HL-60/S4 treated with retinoic acid at 250 ng/mL for 4 days and 3 days (cell line): ENCODE data around the gene SOD2.
"Not testable (repeated sequence)": the region's sequence is repeated elsewhere in the genome, so short reads cannot be mapped to it uniquely, and the experiment has no call there.

Experiments used
- in situ Hi-C: fragments of 300-500 bp; cut with MboI; formaldehyde crosslinking; loops from 2 replicates; pipeline ENCODE4 v1.7.0; 2022; ENCODE audit warnings: low sequenced_read_pairs

The SOD2 gene

DNA sequence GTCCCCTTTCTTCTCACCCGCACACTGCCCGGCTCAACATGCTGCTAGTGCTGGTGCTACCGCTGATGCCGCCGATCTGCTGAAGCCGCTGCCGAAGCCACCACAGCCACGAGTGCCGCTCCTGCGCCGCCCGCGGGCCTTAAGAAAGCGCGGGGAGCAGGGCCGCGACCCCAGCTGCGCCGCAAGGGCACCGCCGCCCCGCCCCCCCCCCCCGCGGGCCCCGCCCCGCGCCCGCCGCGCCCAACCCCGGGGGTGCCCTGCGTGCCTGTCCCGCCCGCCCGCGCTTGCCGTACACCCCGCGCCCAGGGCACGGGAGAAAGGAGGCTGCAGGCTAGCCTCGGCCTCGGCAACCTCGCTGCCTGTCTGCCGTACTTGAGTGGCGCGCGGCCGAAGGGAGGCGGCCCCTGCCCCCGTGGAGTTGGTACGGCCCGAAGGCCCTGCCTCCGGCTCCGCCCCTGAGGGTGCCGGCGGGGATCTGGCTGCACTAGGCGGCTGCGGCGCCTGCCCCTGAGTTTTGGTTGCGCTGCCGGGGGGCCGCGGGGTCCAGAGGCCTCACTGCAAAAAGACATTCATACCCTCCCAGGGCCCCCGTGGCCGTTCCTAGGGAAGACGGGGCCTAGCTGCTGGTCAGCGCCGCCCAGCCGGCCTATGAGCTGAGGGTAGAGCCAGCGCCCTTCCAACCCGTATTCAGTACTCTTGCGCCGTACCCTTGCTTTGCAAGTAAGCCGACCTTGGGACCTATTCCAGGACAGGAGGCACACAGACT lies at the start of gene SOD2:
SOD2 (minus strand) TSS at position 114 of the 766 bp plus-strand sequence; CDS start at position 40, 74 bp downstream.
- in situ Hi-C loops: no loop called here

DNA sequence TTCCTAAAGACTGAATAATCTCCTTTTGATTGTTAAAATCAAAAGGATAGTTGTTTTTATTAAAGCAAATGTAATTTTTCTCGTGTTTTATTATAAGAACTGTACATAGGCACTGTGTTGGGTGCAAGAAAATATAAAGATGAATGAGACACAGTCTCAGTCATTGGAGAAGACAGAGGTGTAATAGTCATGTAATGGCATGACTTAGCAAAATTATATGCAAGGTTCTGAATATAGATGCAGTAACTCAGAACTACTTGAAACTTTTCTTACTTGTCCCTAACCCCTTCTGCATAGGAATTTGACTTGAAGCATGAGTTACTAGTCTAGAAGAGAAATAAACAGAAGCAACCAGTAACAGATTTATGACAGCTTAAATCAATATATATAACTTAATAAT lies 49.1 kb upstream of the SOD2 start:
- in situ Hi-C loops: no loop called here

DNA sequence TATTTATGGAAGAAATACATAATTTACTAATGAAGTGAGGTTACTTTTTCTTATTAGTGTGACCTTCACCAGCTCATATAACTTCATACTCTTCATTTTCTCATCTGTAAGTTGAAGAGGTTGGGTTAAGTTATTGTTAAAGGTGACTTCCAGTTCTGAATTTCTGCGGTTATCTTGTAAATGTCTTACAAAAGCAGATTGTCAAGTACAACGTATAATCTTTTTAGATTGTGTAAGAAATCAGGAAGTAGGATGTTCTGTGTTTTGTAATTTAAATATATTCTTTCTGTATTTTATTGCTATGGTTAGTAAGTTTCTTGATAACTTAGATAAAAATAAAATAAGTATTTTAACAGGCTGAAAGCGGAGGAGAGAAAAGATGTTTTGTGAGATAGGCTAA lies 46.3 kb upstream of the SOD2 start:
- in situ Hi-C loops: no loop called here

DNA sequence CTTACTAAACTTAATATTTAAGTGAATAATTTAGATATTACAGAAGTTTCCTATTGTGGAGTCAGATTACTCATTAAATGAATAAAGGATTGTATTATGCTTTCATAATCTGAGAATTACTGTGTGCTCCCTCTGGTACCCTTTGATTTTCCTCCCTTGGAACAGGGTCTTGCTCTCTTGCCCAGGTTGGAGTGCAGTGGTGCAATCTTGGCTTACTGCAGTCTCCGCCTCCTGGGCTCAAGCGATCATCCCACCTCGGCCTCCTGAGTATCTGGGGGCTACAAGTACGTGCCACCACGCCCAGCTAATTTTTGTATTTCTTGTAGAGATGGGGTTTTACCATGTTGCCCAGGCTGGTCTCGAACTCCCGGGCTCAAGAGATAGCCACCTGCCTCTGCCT lies 43.9 kb upstream of the SOD2 start:
- in situ Hi-C loops: no loop called here

DNA sequence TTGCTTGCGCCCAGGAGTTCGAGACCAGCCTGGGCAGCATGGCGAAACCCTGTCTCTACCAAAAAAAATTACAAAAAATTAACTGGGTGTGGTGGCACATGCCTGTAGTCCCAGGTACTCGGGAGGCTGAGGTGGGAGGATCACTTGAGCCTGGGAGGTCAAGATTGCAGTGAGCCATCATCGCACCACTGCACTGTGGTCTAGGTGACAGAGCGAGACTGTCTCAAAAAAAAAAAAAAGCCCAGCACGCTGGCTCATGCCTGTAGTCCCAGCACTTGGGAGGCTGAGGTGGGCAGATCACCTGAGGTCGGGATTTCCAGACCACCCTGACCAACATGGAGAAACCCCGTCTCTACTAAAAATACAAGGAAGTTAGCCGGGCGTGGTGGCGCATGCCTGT lies 40.4 kb upstream of the SOD2 start:
- in situ Hi-C loops: not testable (repeated sequence)

DNA sequence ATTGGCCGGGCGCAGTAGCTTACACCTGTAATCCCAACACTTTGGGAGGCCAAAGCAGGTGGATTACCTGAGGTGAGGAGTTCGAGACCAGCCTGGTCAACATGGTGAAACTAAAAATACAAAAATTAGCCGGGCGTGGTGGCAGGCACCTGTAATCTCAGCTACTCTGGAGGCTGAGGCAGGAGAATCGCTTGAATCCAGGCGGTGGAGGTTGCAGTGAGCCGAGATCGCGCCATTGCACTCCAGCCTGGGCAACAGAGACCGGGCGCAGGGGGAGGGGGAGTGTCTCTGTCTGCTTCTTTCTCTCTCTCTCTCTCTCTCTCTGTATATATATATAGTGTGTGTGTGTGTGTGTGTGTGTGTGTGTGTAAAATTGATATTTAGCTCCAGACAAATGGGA lies 39.5 kb upstream of the SOD2 start:
- in situ Hi-C loops: not testable (repeated sequence)

DNA sequence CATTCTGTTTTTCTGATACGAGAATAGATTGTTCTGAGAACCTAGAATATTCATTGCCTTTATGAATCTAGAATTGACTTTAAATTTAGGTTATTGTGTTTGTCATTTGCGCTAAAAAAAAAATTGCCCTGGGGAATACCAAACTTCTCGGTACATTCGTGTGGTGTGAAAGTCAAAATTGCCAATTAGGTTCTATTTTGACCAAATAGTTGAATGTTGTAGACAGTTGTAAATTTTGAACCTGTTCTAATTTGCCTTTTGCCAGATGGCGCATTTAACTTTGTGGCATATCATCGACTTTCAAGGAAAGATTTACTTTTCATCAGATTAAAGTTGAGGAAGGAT lies 37.3 kb upstream of the SOD2 start:
- in situ Hi-C loops: no loop called here

DNA sequence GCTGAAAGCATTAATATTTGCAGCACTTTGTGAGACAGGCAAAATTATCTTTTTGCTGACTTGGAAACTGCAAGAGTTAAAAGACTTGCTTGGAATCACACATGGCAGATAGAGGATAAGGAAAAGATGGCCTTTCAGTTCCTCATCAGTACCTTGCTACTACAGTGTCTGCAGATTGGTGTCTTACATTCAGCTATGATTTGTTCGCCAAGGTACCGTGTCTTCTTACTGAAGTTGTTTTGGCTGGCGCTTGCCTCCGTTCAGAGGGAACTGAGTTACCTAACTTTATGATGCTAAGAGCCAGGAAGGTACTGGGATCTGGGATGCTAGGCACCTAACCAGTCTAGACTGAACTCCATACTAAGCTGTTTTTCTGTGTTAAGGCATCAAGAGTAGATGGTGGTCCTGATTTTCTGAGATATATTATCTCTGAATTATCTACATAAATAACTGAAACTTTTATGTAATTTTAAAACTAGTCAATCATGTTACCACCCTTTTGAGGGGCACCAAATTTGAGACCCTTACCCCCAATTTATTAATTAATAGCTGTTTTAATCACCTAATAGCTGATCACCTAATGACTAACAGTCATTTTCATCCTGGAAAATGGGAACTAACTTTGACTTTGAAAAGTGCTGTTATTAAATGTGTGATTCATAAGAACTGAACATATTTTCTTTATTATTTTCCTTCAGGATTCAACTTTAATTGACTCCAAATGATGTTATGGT lies 36.7 kb upstream of the SOD2 start:
- in situ Hi-C loops: no loop called here

DNA sequence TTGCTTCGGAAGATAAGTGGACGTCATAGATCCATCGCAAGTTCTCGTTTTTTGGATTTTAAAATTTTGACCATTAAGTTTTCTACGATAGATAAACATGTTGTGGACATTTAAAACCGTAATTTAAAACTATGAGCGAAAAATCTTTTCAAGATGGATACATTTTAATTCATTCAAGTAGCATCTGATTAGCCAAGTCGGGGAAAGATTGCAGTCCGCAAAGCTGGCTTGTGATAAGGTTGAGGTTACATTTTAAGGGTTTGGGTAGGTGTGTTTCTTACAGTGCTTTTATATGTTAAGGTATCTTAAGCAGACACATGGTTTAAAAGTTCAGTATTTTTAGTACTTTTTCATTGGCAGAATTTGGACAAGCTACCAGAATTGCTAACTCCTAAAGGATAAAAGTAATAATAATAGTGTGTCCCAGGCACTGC lies 35.5 kb upstream of the SOD2 start:
- in situ Hi-C loops: no loop called here

DNA sequence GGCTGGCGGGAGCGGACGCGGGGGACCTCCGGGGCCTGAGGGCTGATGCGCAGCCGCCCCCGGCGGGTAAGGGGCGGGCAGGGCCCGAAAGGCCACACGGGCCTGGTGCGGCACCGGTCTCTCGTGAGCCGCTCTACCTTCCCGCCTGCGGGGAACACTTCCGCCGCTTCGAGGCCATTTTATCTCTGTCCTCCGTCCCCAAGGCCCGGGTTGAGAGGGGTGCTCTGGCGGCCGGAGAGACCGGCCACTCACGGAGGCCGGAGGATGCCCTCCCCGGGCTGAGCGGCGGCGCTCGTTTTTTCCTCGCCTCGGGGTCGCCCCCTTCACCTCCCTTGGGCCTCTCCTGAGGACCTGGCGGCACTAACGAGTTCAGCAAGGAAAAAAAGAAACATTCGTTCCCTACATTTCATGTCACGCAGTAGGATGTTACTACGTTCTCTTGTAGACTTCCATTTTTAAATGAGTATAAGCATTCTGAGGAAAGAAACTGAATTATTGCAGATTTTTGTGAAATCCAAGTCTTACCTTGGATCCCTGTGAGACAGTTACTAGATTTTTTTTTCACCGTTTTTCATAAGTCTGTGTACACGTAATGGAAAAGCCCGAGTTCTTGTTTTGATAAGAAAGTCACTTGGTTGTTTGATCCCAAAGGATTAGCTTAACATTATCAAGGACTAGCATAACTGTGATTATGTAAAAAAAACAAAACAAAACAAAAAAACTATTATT lies 34.8 kb upstream of the SOD2 start:
- in situ Hi-C loops: no loop called here

DNA sequence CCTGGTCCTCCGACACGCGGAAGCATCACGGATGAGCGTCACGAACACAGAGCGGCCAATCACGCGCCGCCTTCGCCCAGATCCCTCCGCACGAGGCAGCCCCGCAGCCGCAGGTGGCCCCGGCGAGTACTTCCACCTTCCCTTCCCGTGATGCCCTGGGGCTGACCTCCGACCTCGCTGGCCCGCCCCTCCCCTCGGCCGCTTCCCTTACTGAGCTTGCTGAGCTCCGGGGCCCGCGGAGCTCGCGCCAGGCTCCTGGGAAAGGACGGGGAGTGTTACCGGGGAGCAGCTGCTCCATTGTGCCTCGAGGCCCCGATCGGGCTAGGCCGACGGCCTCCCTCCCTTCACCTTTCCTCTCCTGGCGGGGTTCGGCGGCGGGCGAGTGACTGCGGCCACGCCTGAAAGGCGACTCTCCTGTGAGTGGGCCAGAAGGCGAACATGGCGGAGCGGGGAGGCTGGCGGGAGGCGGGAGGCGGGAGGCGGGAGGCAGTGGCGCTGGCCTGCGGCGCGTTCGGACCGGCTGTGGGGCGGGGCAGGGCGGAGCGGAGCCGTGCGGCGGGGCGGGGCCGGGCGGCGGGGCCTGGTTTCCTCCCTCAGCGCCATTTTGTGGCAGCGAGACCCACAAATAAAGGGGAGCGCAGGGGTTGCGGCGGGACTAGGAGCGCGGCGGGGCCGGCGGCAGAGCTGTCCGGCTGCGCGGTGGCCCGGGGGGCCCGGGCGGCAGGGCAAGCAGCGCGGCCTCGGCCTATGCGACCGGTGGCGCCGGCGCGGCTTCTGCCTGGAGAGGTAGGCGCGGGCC lies 34.1 kb upstream of the SOD2 start, which contains the start of gene WTAP:
WTAP (plus strand) TSS at position 589 of the 799 bp plus-strand sequence. CDS start 8,760 bp downstream, outside the sequence.
- in situ Hi-C loops: no loop called here

DNA sequence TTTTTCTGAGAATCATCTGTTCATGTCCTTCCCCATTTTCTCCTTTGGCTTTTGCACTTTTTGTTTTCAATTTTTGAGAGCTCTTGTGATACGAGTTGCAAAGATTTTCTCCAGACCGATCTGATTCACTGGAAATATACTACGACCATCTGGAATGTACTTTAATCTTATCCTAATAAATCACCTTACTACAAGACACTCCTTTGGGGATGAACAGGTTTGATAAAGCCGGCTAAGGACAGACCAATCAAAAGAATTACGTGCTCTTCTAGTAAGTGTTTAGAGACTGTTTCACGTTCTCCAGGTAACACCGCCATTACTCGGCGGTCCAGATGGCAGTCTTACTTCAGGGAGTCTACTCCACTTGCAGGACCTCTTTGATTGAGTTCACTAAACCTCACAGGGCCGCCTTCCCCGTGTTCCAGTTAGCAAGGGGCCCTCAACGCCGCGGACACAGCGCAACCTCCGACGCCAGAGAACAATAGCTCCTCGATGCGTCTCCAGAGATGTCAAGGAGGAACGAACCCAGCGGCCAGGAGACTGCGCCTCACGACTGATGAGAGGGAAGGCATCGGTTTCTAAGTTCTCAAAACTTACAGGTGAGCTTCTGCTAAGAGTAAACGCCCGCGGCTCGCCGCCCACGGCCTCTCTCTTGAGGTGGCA lies 33.3 kb upstream of the SOD2 start:
- in situ Hi-C loops: no loop called here

DNA sequence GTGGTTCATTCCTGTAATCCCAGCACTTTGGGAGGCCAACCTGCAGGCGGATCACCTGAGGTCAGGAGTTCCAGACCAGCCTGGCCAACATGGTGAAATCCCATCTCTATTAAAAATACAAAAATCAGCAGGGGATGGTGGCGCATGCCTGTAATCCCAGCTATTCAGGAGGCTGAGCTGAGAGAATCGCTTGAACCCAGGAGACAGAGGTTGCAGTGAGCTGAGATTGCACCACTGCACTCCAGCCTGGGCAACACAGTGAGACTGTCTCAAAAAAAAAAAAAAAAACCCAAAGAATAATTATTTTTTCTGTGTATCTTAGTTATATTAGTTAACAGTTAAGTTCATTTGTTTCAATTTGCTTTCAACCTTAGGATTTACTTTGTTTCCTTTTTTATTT lies 32.2 kb upstream of the SOD2 start:
- in situ Hi-C loops: not testable (repeated sequence)

DNA sequence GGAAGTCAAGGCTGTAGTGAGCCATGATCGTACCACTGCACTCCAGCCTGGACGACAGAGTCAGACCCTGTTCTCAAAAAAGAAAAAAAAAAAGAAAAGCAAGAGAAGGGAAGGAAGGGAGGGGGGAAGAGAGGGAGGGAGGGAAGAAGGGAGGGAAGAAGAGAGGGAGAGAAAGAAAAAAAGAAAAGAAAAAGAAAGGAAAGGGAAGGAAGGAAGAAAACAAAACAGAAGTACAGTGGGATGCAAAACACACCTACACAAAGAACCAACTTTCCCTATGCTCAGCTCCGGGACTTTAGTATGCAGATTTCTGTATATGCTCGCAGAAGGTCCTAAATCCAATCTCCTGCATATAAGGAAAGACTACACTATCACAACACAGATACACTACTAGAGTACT lies 31.7 kb upstream of the SOD2 start:
- in situ Hi-C loops: no loop called here

DNA sequence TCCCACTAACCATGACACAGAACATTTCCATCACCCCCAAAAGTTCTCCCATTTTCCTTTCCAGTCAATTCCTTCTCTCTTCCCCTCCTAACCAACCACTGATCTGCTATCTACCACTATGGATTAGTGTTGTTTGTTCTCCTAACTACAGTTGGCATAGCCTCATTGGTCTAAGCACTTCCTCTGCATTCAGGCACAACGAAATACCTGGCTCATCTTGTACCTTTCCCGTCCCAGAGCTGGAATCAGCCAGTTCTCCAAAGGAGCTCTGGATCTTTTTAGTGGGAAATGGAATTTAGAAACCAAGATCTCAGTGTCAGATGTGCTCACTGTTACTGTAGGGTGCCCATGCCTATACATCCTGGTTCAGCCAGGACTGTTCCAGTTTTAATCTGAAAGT lies 30.2 kb upstream of the SOD2 start:
- in situ Hi-C loops: no loop called here

DNA sequence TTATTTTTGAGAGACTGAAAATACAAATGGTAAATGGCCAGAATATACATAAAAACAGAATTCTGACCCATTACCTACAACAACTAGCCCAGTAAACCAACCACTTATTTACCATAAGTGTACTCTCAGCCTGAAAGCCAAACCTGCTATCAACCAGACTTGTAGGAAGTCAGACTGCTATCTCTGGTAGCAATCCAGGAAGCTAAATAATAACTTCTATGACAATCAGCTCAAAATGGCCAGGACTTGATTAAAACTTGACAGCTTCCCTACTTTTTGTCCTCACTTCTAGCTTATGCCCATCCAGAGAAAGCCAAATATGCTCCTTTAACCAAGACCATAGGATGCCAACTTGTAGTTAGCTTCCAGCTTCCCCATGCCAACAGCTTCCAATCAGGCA lies 29.6 kb upstream of the SOD2 start:
- in situ Hi-C loops: no loop called here

DNA sequence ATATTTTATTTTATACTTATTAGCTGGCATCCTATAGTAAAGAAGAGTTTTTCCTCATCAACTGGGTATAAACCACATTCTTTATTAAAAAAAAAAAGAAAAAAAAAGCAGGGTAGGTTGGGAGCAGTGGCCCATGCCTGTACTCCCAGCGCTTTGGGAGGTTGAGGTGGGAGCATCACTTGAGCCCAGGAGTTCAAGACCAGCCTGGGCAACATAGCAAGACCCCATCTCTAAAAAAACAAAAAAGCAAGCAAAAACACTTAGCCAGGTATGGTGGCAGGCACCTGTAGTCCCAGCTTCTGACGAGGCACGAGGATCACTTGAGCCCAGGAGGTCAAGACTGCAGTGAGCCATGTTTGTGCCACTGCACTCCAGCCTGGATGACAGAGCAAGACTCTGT lies 28.9 kb upstream of the SOD2 start:
- in situ Hi-C loops: not testable (repeated sequence)

DNA sequence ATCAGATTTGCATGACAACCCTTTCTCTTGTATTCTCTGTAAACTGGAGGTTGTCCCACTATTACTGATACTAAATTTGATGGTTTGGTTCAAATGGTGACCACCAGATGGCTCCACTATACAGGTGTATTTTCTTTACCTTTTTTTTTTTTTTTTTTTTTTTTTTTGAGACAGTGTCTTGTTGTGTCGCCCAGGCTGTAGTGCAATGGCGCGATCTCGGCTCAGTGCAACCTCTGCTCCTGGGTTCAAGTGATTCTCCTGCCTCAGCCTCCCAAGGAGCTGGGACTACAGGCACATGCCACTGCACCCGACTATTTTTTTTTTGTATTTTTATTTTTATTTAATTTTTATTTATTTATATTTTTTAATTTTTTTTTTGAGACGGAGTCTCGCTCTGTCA lies 27.7 kb upstream of the SOD2 start:
- in situ Hi-C loops: no loop called here

DNA sequence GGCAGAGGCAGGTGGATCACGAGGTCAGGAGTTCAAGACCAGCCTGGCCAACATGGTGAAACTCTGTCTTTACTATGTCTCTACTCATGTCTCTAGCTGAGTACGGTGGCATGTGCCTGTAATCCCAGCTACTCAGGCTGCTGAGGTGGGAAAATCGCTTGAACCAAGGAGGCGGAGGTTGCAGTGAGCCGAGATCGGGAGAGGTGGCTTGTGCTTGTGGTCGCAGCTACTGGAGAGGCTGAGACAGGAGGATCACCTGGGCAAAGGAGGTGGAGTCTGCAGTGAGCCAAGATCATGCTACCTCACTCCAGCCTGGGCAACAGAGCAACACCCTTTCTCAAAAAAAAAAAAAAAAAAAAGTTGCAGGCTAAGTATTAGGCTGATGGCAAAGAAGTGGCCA lies 26.2 kb upstream of the SOD2 start:
- in situ Hi-C loops: no loop called here

DNA sequence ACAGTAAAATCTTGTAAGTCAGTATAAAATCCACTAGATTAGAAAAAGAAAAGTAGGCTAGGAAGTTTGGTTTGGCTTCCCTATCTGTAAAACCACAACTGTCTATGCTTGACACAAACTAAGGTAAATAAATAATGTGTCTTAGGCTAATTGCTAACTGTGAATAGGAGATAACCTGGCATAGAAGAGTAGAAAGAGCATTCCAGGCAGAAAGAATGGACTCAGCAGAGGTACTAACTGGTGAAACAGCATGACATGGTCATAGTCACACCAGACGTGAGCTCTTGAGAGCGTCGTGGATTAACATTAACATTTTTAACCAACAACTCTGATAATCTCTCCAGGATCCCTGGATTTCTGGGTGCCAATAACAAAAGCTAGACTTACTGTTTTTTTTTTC lies 25.6 kb upstream of the SOD2 start:
- in situ Hi-C loops: no loop called here
